Stomach (tissue), 4 donors: ENCODE data around the gene PKD1L1.

Experiments used
- EP300 ChIP-seq: sonication (generic); formaldehyde crosslinking; IDR thresholded peaks from one replicate; pipeline ENCODE4 v1.6.1; 2017; ENCODE audit warnings: antibody characterized with exemption
- TF ChIP-seq, protein P1 (sequence below), 7 experiments: fragments of 450-650 bp in 4 of 7; fragments of 200-600 bp in 3 of 7; sonication (generic) in 3 of 7; IDR thresholded peaks; one replicate each; pipeline ENCODE4 v1.5.1; 2016 to 2019; ENCODE audit warnings: antibody characterized with exemption in 7 of 7, control low read depth in 2 of 7, mild to moderate bottlenecking in 1 of 7

DNA sequence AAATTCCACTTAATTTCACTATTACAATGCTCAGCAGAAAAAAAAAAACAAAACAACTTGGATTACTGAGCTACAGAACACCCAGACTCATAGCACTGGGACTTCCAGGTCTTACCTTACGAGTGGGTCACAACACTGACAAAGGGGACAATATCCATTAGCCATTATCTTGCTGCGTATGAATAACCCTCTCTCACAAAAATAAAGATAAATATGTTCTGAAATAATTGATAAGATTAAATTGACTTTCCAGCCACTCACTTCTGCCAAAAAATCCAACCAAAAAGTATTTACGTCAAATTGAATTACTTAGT, 128.7 kb downstream of the PKD1L1 start:
- TF ChIP-seq EP300, result no peak
- TF ChIP-seq, protein P1, sequence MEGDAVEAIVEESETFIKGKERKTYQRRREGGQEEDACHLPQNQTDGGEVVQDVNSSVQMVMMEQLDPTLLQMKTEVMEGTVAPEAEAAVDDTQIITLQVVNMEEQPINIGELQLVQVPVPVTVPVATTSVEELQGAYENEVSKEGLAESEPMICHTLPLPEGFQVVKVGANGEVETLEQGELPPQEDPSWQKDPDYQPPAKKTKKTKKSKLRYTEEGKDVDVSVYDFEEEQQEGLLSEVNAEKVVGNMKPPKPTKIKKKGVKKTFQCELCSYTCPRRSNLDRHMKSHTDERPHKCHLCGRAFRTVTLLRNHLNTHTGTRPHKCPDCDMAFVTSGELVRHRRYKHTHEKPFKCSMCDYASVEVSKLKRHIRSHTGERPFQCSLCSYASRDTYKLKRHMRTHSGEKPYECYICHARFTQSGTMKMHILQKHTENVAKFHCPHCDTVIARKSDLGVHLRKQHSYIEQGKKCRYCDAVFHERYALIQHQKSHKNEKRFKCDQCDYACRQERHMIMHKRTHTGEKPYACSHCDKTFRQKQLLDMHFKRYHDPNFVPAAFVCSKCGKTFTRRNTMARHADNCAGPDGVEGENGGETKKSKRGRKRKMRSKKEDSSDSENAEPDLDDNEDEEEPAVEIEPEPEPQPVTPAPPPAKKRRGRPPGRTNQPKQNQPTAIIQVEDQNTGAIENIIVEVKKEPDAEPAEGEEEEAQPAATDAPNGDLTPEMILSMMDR (IDR thresholded peaks at IDR 0.05), result no peak
